Fibroblast of villous mesenchyme (primary cell): ENCODE results near the gene SLC41A1. TPM values are rescaled to one million over a fixed set of nuclear protein-coding genes. Genes with fewer than 3 reads are reported as not detected.

Experiments
- DNase-seq: peaks from one replicate; pipeline ENCODE4 v3.0.0-alpha.2; 2010; ENCODE audit warnings: low read depth
- H3K4me3 ChIP-seq: 2 replicates; pipeline ENCODE4 v1.5.1; 2011; ENCODE audit warnings: low read depth, mild to moderate bottlenecking, low read length
- total RNA-seq: library from RNA; depleted of rRNA; stranded (reverse); fragments of >200 nt; gene quantifications from 2 replicates; pipeline ENCODE4 v1.2.3, GENCODE V29; 2012
- TF ChIP-seq, protein P1 (sequence below): IDR thresholded peaks from 2 replicates; pipeline ENCODE4 v1.5.1; 2012; ENCODE audit warnings: low read depth, mild to moderate bottlenecking, low read length; ENCODE audit not compliant: insufficient read depth

SLC41A1 gene
- total RNA-seq, 1 donor, result 20.7 TPM

DNA sequence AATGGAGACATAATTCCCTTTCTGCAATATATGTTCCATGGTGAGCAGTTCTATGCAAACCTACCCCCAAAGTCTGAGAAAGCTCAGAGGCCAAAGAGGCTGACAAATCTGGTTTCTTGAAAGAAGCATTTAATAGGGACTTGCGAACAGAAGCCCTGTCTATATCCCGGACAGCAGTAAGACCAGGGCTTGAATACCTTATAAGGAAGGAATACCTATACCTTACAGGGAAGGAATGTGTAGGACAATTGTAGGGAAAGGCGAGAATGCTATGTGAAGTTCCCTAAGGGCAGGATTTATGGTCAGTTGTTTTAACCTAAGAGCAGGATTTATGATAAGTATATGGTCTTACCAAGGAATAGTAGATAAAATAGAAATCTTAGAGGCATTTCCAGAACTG lies 5.0 kb upstream of the SLC41A1 start:
- TF ChIP-seq, protein P1, sequence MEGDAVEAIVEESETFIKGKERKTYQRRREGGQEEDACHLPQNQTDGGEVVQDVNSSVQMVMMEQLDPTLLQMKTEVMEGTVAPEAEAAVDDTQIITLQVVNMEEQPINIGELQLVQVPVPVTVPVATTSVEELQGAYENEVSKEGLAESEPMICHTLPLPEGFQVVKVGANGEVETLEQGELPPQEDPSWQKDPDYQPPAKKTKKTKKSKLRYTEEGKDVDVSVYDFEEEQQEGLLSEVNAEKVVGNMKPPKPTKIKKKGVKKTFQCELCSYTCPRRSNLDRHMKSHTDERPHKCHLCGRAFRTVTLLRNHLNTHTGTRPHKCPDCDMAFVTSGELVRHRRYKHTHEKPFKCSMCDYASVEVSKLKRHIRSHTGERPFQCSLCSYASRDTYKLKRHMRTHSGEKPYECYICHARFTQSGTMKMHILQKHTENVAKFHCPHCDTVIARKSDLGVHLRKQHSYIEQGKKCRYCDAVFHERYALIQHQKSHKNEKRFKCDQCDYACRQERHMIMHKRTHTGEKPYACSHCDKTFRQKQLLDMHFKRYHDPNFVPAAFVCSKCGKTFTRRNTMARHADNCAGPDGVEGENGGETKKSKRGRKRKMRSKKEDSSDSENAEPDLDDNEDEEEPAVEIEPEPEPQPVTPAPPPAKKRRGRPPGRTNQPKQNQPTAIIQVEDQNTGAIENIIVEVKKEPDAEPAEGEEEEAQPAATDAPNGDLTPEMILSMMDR, result no peak
- no peak overlapping the region for H3K4me3 ChIP-seq
- no peak for DNase-seq

DNA sequence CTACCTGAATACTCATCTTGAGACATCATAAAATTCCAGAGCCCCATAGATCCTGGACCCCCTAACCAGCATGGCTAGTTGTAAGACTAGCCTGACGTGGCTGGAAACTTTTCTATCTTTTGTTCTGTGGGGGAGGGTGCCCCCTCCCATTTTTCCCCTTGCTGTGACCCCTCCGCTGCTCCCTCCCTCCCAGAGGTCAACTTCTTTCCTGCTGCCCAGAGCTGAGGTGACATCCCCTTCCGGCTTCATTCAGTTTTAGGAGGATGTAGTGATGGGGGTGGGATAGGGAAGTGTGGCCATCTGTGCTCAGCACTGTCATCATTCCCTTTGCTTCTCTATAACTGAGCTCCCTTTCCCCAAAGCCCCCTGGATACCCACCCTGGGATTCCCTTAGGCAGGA lies 4.4 kb upstream of the SLC41A1 start:
- no peak for DNase-seq
- TF ChIP-seq, protein P1, result no peak
- H3K4me3 ChIP-seq, result no peak overlapping the region

DNA sequence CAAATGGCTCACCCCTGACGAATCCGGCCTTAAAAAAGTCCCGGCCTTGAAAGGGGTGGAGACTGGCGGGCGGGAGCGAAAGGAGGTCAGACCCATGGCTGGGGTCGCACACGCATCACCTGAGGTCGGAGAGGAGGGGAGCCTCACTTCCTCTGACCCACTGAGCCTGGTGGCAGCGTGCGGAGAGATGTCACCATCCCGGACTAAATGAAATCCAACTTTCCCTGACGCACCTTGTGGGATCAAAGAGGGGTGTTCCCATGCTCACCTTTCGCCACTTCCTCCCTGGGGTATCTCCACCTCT lies 709 bp upstream of the SLC41A1 start:
- TF ChIP-seq, protein P1, result no peak
- no peak for DNase-seq
- H3K4me3 ChIP-seq, result peak overlapping the region; percentile 81

DNA sequence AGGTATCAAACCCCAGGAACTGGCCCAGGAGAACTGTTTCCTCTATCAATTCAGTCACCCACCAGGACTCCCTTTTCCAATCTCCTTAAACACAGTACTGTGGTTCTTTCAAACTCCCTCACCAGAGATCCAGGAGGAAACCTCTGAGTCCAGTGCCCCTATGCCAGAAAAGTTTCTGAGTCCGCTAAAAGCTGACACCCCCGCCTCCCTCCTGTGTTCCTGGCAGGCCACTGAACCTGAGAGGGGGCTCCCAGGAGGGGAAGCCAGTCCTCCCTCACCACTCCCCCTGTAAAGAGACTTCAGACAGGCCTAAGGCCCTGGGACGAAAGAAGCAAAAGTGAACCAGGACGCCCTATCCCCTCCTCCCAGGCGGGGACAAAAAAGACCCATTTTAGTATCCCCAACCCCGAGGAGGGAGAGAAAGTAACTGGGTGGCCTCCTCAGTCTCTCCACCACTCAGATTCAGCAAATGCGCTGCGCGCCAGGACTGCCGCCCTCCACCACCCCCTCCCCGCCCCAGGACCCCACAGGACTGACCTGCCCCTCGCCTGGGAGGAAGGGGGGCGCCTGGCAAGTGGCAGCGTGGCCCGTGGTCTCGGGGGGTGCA lies 624 bp downstream of the SLC41A1 start:
- TF ChIP-seq, protein P1, result no peak
- peak; percentile 23 for DNase-seq
- H3K4me3 ChIP-seq, result peak overlapping the region; percentile 81

DNA sequence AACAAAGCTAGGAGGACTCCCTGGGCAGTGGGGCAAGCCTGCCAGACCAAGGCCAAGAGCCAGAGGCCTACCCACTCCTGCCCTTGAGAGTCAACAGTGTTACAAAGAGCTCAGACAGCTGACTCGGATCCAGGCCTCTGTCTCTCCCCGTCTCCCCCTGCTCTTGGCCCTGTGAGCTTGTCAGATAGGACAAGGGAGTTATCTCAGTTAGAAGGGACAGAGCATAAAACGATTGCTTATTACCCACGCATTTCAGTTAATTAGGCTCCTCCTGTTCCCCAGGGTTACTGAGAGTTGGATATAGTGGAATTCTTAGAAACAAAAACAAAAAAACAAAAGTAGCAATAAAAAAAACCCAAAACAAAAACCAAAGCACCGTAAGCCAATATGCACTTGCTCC lies 1.3 kb downstream of the SLC41A1 start:
- H3K4me3 ChIP-seq, result peak overlapping the region; percentile 81
- TF ChIP-seq, protein P1, result no peak
- DNase-seq, result peak; percentile 13

DNA sequence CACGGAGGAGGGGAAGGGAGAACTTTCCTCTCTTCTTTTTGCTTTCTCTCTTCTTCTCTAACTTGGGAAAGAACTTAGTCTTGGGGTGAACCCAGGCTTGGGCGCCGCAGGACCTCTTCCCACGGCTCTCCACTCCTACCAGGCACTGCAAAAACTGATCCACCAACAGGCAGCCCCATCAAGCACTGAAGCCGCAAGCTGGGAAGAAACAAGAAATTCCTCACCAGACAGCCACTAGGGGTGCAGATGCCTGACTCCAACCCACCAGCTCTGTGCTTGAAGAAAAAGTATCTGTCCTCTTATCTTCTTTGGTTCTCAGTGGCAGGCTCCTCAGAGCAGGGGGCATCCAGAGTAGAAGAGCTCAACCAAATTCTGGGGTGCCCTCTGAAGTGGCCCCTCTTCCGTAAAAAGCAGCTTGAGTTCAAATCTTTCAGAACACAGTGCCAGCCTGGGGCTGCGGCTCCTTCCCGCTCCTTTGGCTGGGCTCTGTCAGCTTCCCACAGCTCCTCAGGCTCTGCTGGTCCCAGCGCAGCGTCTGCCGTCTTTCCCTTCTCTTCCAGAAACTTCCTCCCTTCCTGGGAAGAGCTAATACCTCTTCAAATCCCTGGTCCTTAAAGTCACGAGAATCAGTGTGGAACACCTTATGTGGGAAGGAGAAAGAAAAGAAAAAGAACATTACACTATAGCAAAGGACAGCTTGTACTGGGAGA lies 2.4 kb downstream of the SLC41A1 start:
- DNase-seq, result no peak
- H3K4me3 ChIP-seq, result no peak overlapping the region
- TF ChIP-seq, protein P1, result peak; percentile 17
